Caco-2 (cell line): ENCODE measurements around the gene PALM. TPM values are rescaled to one million over a fixed set of nuclear protein-coding genes. Genes with fewer than 3 reads are reported as not detected.
A peak's percentile ranks its signal among the peaks of the same experiment; 100 is the strongest.

Experiments used
- BruUV-seq: library from RNA; stranded (reverse); fragments of 400-500 nt; replicated peaks from 2 replicates; lab custom pipeline; 2021; lab: Mats Ljungman, UMichigan
- CTCF ChIA-PET: fragments of 300-600 bp; sonication (Branson Sonifier 250); formaldehyde crosslinking; loops from one replicate; lab custom pipeline; 2022; ENCODE audit warnings: antibody characterized with exemption; lab: Charles Lee
- POLR2A ChIA-PET: fragments of 300-600 bp; sonication (Branson Sonifier 250); formaldehyde crosslinking; loops from one replicate; lab custom pipeline; 2022; ENCODE audit warnings: antibody characterized with exemption; lab: Charles Lee
- DNase-seq, 2 experiments: peaks; one replicate each; pipeline versions ENCODE4 v3.0.0 to v3.0.0-alpha.2; 2020 to 2022
- H3K27me3 ChIP-seq: replicated peaks from 2 replicates; pipeline ENCODE4 v1.6.0; 2011; ENCODE audit warnings: low read length; ENCODE audit not compliant: control insufficient read depth, insufficient read depth
- H3K36me3 ChIP-seq: 2 replicates; pipeline ENCODE4 v1.5.1; 2011; ENCODE audit warnings: low read length; ENCODE audit not compliant: control insufficient read depth, insufficient read depth
- H3K4me1 ChIP-seq: fragments of 250-450 bp; sonication (Bioruptor Pico); 2 replicates; pipeline ENCODE4 v1.5.1; 2020; ENCODE audit warnings: mild to moderate bottlenecking
- H3K4me3 ChIP-seq: 2 replicates; pipeline ENCODE4 v1.5.1; 2011; ENCODE audit warnings: low read depth, mild to moderate bottlenecking, control low read depth, low read length
- H3K9me3 ChIP-seq: fragments of 250-450 bp; sonication (Bioruptor Pico); 2 replicates; pipeline ENCODE4 v1.5.1; 2020; ENCODE audit warnings: mild to moderate bottlenecking, moderate library complexity
- H3K27ac Mint-ChIP-seq: one replicate; pipeline ENCODE4 v1.8.0; 2022; ENCODE audit warnings: mixed read lengths; ENCODE audit not compliant: unreplicated experiment
- H3K27me3 Mint-ChIP-seq: one replicate; pipeline ENCODE4 v1.8.0; 2022; ENCODE audit warnings: mixed read lengths; ENCODE audit not compliant: insufficient read depth, unreplicated experiment
- H3K36me3 Mint-ChIP-seq: one replicate; pipeline ENCODE4 v1.8.0; 2022; ENCODE audit warnings: mild to moderate bottlenecking, mixed read lengths; ENCODE audit not compliant: insufficient read depth, unreplicated experiment
- H3K4me1 Mint-ChIP-seq: one replicate; pipeline ENCODE4 v1.8.0; 2022; ENCODE audit warnings: low read depth, mixed read lengths; ENCODE audit not compliant: unreplicated experiment
- H3K4me3 Mint-ChIP-seq: one replicate; pipeline ENCODE4 v1.8.0; 2022; ENCODE audit warnings: mild to moderate bottlenecking, moderate library complexity, mixed read lengths; ENCODE audit not compliant: unreplicated experiment
- H3K9me3 Mint-ChIP-seq: one replicate; pipeline ENCODE4 v1.8.0; 2022; ENCODE audit warnings: mixed read lengths; ENCODE audit not compliant: unreplicated experiment
- intact Hi-C: fragments of 100-400 bp; cut with micrococcal nuclease; formaldehyde crosslinking; loops from one replicate; pipeline ENCODE4 v1.10.0; 2022; ENCODE audit not compliant: unreplicated experiment
- total RNA-seq: library from RNA; stranded (reverse); gene quantifications from 2 replicates; pipeline ENCODE4 v1.2.3, GENCODE V29; 2022
- TF ChIP-seq, protein P1 (sequence below), 2 experiments: fragments of 200-600 bp in 1 of 2; IDR thresholded peaks; 1 replicate in 1 of 2; 2 replicates in 1 of 2; pipeline versions ENCODE4 v1.5.1 to v1.8.0; 2011 to 2022; ENCODE audit warnings: antibody characterized with exemption in 1 of 2, control low read depth in 1 of 2, inconsistent platforms in 1 of 2, low read depth in 1 of 2, low read length in 1 of 2, mild to moderate bottlenecking in 1 of 2, moderate library complexity in 1 of 2; ENCODE audit not compliant: insufficient read depth in 1 of 2, severe bottlenecking in 1 of 2, unreplicated experiment in 1 of 2

Gene PALM
- total RNA-seq, 1 experiment from 2014 or later, result 16.1 TPM

- peaks cover 5% of the 10 kb centered on the region for H3K4me1 Mint-ChIP-seq
- POLR2A ChIA-PET, result no interaction called here
- intact Hi-C loops, result no loop called here
- H3K9me3 Mint-ChIP-seq, result no peaks in the 10 kb centered on the region
- Histone ChIP-seq H3K4me3 (peak overlapping the region; percentile 58), H3K36me3 (no peaks in the 10 kb centered on the region; the same call in 1 of the 2 replicates), H3K4me1 (peaks cover 17% of the 10 kb centered on the region), H3K9me3 (no peaks in the 10 kb centered on the region), H3K27me3 (no peaks in the 10 kb centered on the region)
- peaks cover 30% of the 10 kb centered on the region for H3K36me3 Mint-ChIP-seq
- no peak overlapping the region for H3K27ac Mint-ChIP-seq
- peak overlapping the region; percentile 69 for H3K4me3 Mint-ChIP-seq
- TF ChIP-seq, protein P1, sequence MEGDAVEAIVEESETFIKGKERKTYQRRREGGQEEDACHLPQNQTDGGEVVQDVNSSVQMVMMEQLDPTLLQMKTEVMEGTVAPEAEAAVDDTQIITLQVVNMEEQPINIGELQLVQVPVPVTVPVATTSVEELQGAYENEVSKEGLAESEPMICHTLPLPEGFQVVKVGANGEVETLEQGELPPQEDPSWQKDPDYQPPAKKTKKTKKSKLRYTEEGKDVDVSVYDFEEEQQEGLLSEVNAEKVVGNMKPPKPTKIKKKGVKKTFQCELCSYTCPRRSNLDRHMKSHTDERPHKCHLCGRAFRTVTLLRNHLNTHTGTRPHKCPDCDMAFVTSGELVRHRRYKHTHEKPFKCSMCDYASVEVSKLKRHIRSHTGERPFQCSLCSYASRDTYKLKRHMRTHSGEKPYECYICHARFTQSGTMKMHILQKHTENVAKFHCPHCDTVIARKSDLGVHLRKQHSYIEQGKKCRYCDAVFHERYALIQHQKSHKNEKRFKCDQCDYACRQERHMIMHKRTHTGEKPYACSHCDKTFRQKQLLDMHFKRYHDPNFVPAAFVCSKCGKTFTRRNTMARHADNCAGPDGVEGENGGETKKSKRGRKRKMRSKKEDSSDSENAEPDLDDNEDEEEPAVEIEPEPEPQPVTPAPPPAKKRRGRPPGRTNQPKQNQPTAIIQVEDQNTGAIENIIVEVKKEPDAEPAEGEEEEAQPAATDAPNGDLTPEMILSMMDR (IDR thresholded peaks at IDR 0.05; ENCODE audit: insufficient read depth in 1 of 2, low read depth in 1 of 2, low read length in 1 of 2, severe bottlenecking in 1 of 2, unreplicated experiment in 1 of 2), result no peak
- CTCF ChIA-PET, result no interaction called here
- H3K27me3 Mint-ChIP-seq, result no peaks in the 10 kb centered on the region
- BruUV-seq, result TSS peak; percentile 55
- DNase-seq, result no peak
Measured at GRCh38 chr19:677601-678436, 30.9 kb upstream of the PALM start.

- Mint-ChIP-seq H3K9me3 (no peaks in the 10 kb centered on the region), H3K27me3 (no peaks in the 10 kb centered on the region), H3K4me3 (peak overlapping the region; percentile 75), H3K4me1 (peaks cover 5% of the 10 kb centered on the region), H3K36me3 (peaks cover 37% of the 10 kb centered on the region), H3K27ac (no peak overlapping the region)
- POLR2A ChIA-PET, result interaction anchor here (0.5 to 1.5 kb wide), 3 partner anchors 16 to 164 kb away, joined by 3 to 6 read pairs (median 5); partner anchors contain the start of gene RNF126
- no peaks in the 10 kb centered on the region; the same call in 1 of the 2 replicates for H3K36me3 ChIP-seq
- intact Hi-C loops, result no loop called here
- peak overlapping the region; percentile 61 for H3K4me3 ChIP-seq
- H3K27me3 ChIP-seq, result no peaks in the 10 kb centered on the region
- no TSS peak for BruUV-seq
- no peaks in the 10 kb centered on the region for H3K9me3 ChIP-seq
- peaks cover 17% of the 10 kb centered on the region for H3K4me1 ChIP-seq
- DNase-seq, result no peak
- TF ChIP-seq, protein P1 (IDR thresholded peaks at IDR 0.05; ENCODE audit: insufficient read depth in 1 of 2, low read depth in 1 of 2, low read length in 1 of 2, severe bottlenecking in 1 of 2, unreplicated experiment in 1 of 2), result no peak
- CTCF ChIA-PET, result interaction anchor here (1.6 kb wide), 1 partner anchor 46 kb away, joined by 4 read pairs; no protein-coding TSS in a partner anchor
Measured at GRCh38 chr19:678791-679388, 29.8 kb upstream of the PALM start.
